Measurements from ENCODE around the gene ATPAF1. TPM values are rescaled to one million over a fixed set of nuclear protein-coding genes. Genes with fewer than 3 reads are reported as not detected.

ATPAF1 gene
- total RNA-seq, 1 donor from 2014 or later, result 67.8 TPM

GRCh38 chr1:46639547-46639946 lies 28.6 kb downstream of the ATPAF1 start:
- Mint-ChIP-seq H3K27me3 (ENCODE audit: low read depth) (no peaks in the 10 kb centered on the region), H3K9me3 (no peaks in the 10 kb centered on the region), H3K4me3 (no peak overlapping the region), H3K27ac (ENCODE audit: unreplicated experiment) (no peak overlapping the region), H3K4me1 (no peaks in the 10 kb centered on the region), H3K36me3 (ENCODE audit: low read depth) (peaks cover 8% of the 10 kb centered on the region)
- TF ChIP-seq CTCF (conservative IDR thresholded peaks at IDR 0.05), result no peak
- DNase-seq (ENCODE audit: low read depth, low spot score), result no peak

- no peak overlapping the region for H3K4me3 Mint-ChIP-seq
- H3K36me3 Mint-ChIP-seq (ENCODE audit: low read depth), result peaks cover 8% of the 10 kb centered on the region
- H3K27me3 Mint-ChIP-seq (ENCODE audit: low read depth), result no peaks in the 10 kb centered on the region
- no peak overlapping the region for H3K27ac Mint-ChIP-seq (ENCODE audit: unreplicated experiment)
- no peak for DNase-seq (ENCODE audit: low read depth, low spot score)
- no peaks in the 10 kb centered on the region for H3K9me3 Mint-ChIP-seq
- TF ChIP-seq CTCF (conservative IDR thresholded peaks at IDR 0.05), result no peak
- no peaks in the 10 kb centered on the region for H3K4me1 Mint-ChIP-seq
These were observed 29.2 kb downstream of the ATPAF1 start for GRCh38 chr1:46638921-46639320.

- peaks cover 8% of the 10 kb centered on the region for H3K36me3 Mint-ChIP-seq (ENCODE audit: low read depth)
- H3K27ac Mint-ChIP-seq (ENCODE audit: unreplicated experiment), result no peak overlapping the region
- no peaks in the 10 kb centered on the region for H3K4me1 Mint-ChIP-seq
- no peaks in the 10 kb centered on the region for H3K27me3 Mint-ChIP-seq (ENCODE audit: low read depth)
- no peak overlapping the region for H3K4me3 Mint-ChIP-seq
- H3K9me3 Mint-ChIP-seq, result no peaks in the 10 kb centered on the region
- no peak for DNase-seq (ENCODE audit: low read depth, low spot score)
- no peak for TF ChIP-seq CTCF (conservative IDR thresholded peaks at IDR 0.05)
These were observed 30.6 kb downstream of the ATPAF1 start for GRCh38 chr1:46637444-46638083.

- no peaks in the 10 kb centered on the region for H3K9me3 Mint-ChIP-seq
- no peaks in the 10 kb centered on the region for H3K4me1 Mint-ChIP-seq
- no peaks in the 10 kb centered on the region for H3K27me3 Mint-ChIP-seq (ENCODE audit: low read depth)
- no peak overlapping the region for H3K27ac Mint-ChIP-seq (ENCODE audit: unreplicated experiment)
- H3K36me3 Mint-ChIP-seq (ENCODE audit: low read depth), result peaks cover 3% of the 10 kb centered on the region
- no peak for TF ChIP-seq CTCF (conservative IDR thresholded peaks at IDR 0.05)
- DNase-seq (ENCODE audit: low read depth, low spot score), result no peak
- no peak overlapping the region for H3K4me3 Mint-ChIP-seq
These were observed 33.0 kb downstream of the ATPAF1 start for GRCh38 chr1:46635205-46635604.

- no peak overlapping the region for H3K4me3 Mint-ChIP-seq
- TF ChIP-seq CTCF (conservative IDR thresholded peaks at IDR 0.05), result no peak
- no peaks in the 10 kb centered on the region for H3K4me1 Mint-ChIP-seq
- no peak for DNase-seq (ENCODE audit: low read depth, low spot score)
- H3K9me3 Mint-ChIP-seq, result no peaks in the 10 kb centered on the region
- no peaks in the 10 kb centered on the region for H3K27me3 Mint-ChIP-seq (ENCODE audit: low read depth)
- no peak overlapping the region for H3K27ac Mint-ChIP-seq (ENCODE audit: unreplicated experiment)
- H3K36me3 Mint-ChIP-seq (ENCODE audit: low read depth), result peaks cover 8% of the 10 kb centered on the region
These were observed 37.4 kb downstream of the ATPAF1 start for GRCh38 chr1:46630719-46631118.
